SK-N-SH treated with all-trans-retinoic acid at 6 μM for 48 hours (cell line): ENCODE data around the gene SSRP1.

ENCODE experiments used
- ATAC-seq: fragments of 200-7000 bp; cut with Tn5 transposase; 3 replicates; pipeline ENCODE4 v1.9.1; 2020; ENCODE audit warnings: mild to moderate bottlenecking, moderate library complexity
- ARNTL ChIP-seq: fragments of 450-650 bp; formaldehyde crosslinking; IDR thresholded peaks from 2 replicates; pipeline ENCODE4 v1.5.0; 2020; ENCODE audit warnings: low read depth, mild to moderate bottlenecking, moderate library complexity, borderline replicate concordance
- BACH2 ChIP-seq: fragments of 250-450 bp; sonication (Bioruptor Pico); IDR thresholded peaks from 2 replicates; pipeline ENCODE4 v1.9.0; 2021; ENCODE audit warnings: mild to moderate bottlenecking, borderline replicate concordance
- CREB5 ChIP-seq: fragments of 250-450 bp; sonication (Bioruptor Pico); IDR thresholded peaks from 2 replicates; pipeline ENCODE4 v1.5.1; 2020; ENCODE audit warnings: low read depth, mild to moderate bottlenecking, moderate library complexity
- CSRNP3 ChIP-seq: fragments of 250-450 bp; sonication (Bioruptor Pico); IDR thresholded peaks from 2 replicates; pipeline ENCODE4 v1.5.1; 2021; ENCODE audit warnings: mild to moderate bottlenecking, moderate library complexity
- ESRRG ChIP-seq: fragments of 250-450 bp; sonication (Bioruptor Pico); IDR thresholded peaks from 2 replicates; pipeline ENCODE4 v1.6.1; 2021; ENCODE audit warnings: mild to moderate bottlenecking
- GLIS3 ChIP-seq: fragments of 250-450 bp; sonication (Bioruptor Pico); IDR thresholded peaks from 2 replicates; pipeline ENCODE4 v1.5.0; 2020; ENCODE audit warnings: mild to moderate bottlenecking, moderate library complexity
- ISL1 ChIP-seq: fragments of 250-450 bp; sonication (Bioruptor Pico); IDR thresholded peaks from 2 replicates; pipeline ENCODE4 v2.1.2; 2022; ENCODE audit warnings: mild to moderate bottlenecking, moderate library complexity
- OSR1 ChIP-seq: fragments of 250-450 bp; sonication (Bioruptor Pico); IDR thresholded peaks from 2 replicates; pipeline ENCODE4 v1.8.0; 2022; ENCODE audit warnings: moderate library complexity, mild to moderate bottlenecking, inconsistent platforms
- PATZ1 ChIP-seq: fragments of 250-450 bp; sonication (Bioruptor Pico); IDR thresholded peaks from 2 replicates; pipeline ENCODE4 v1.8.0; 2020; ENCODE audit warnings: mild to moderate bottlenecking, moderate library complexity, borderline replicate concordance
- POU6F1 ChIP-seq: fragments of 250-450 bp; sonication (Bioruptor Pico); IDR thresholded peaks from 2 replicates; pipeline ENCODE4 v1.8.0; 2021; ENCODE audit warnings: low read depth, mild to moderate bottlenecking, moderate library complexity, borderline replicate concordance
- PPARA ChIP-seq: fragments of 250-450 bp; sonication (Bioruptor Pico); IDR thresholded peaks from 2 replicates; pipeline ENCODE4 v1.5.0; 2020; ENCODE audit warnings: mild to moderate bottlenecking, borderline replicate concordance
- RARB ChIP-seq: fragments of 250-450 bp; sonication (Bioruptor Pico); IDR thresholded peaks from 2 replicates; pipeline ENCODE4 v1.8.0; 2021; ENCODE audit warnings: mild to moderate bottlenecking, moderate library complexity
- SNAI2 ChIP-seq: fragments of 250-450 bp; sonication (Bioruptor Pico); IDR thresholded peaks from 2 replicates; pipeline ENCODE4 v1.5.0; 2020; ENCODE audit warnings: mild to moderate bottlenecking, moderate library complexity
- TCF4 ChIP-seq: fragments of 250-450 bp; sonication (Bioruptor Pico); IDR thresholded peaks from 2 replicates; pipeline ENCODE4 v1.8.0; 2021; ENCODE audit warnings: mild to moderate bottlenecking, moderate library complexity, borderline replicate concordance
- TOX ChIP-seq: fragments of 250-450 bp; sonication (Bioruptor Pico); IDR thresholded peaks from 2 replicates; pipeline ENCODE4 v1.8.0; 2021; ENCODE audit warnings: mild to moderate bottlenecking, moderate library complexity, borderline replicate concordance
- TSHZ2 ChIP-seq: fragments of 250-450 bp; sonication (Bioruptor Pico); IDR thresholded peaks from 2 replicates; pipeline ENCODE4 v1.5.0; 2020; ENCODE audit warnings: mild to moderate bottlenecking, moderate library complexity
- ZC3H10 ChIP-seq: fragments of 250-450 bp; sonication (Bioruptor Pico); IDR thresholded peaks from 2 replicates; pipeline ENCODE4 v1.5.1; 2021; ENCODE audit warnings: mild to moderate bottlenecking, moderate library complexity
- ZFP30 ChIP-seq: fragments of 450-650 bp; formaldehyde crosslinking; IDR thresholded peaks from 2 replicates; pipeline ENCODE4 v1.5.0; 2022; ENCODE audit warnings: mild to moderate bottlenecking, moderate library complexity
- ZNF565 ChIP-seq: fragments of 450-650 bp; formaldehyde crosslinking; conservative IDR thresholded peaks from 2 replicates; pipeline ENCODE4 v1.5.0; 2020; ENCODE audit warnings: low read depth, mild to moderate bottlenecking, moderate library complexity
- ZNF70 ChIP-seq: fragments of 450-650 bp; formaldehyde crosslinking; IDR thresholded peaks from 2 replicates; pipeline ENCODE4 v1.5.0; 2020; ENCODE audit warnings: mild to moderate bottlenecking, moderate library complexity
- ZNF8 ChIP-seq: fragments of 450-650 bp; formaldehyde crosslinking; IDR thresholded peaks from 2 replicates; pipeline ENCODE4 v1.5.0; 2020; ENCODE audit warnings: mild to moderate bottlenecking, moderate library complexity

The SSRP1 gene

GRCh38 chr11:57347336-57347735, 11.6 kb upstream of the SSRP1 start:
- no peak for TF ChIP-seq BACH2 (CRISPR knock-in tag)
- TF ChIP-seq SNAI2: no peak
- no peak for TF ChIP-seq ESRRG (CRISPR knock-in tag)
- no peak for TF ChIP-seq ZNF70 (CRISPR knock-in tag)
- TF ChIP-seq PATZ1 (CRISPR knock-in tag): no peak
- no peak for TF ChIP-seq OSR1 (CRISPR knock-in tag)
- no peak for TF ChIP-seq RARB (CRISPR knock-in tag)
- TF ChIP-seq ARNTL (CRISPR knock-in tag): no peak
- TF ChIP-seq TOX: no peak
- no peak for TF ChIP-seq TCF4 (CRISPR knock-in tag)
- no peak for TF ChIP-seq ZNF565
- no peak for TF ChIP-seq GLIS3 (CRISPR knock-in tag)
- no peak for TF ChIP-seq POU6F1
- TF ChIP-seq CSRNP3 (CRISPR knock-in tag): no peak
- no peak for TF ChIP-seq ZC3H10
- ATAC-seq: no peak

GRCh38 chr11:57345555-57346211, 10.0 kb upstream of the SSRP1 start:
- peak; percentile 88 for ATAC-seq
- no peak for TF ChIP-seq ZNF8 (CRISPR knock-in tag)
- TF ChIP-seq ARNTL (CRISPR knock-in tag): no peak
- no peak for TF ChIP-seq PATZ1 (CRISPR knock-in tag)
- no peak for TF ChIP-seq ZFP30
- TF ChIP-seq POU6F1: no peak

- no peak for ATAC-seq
- TF ChIP-seq CSRNP3 (CRISPR knock-in tag) (no peak), ZNF70 (CRISPR knock-in tag) (no peak), ZFP30 (no peak), CREB5 (CRISPR knock-in tag) (no peak), ISL1 (CRISPR knock-in tag) (no peak), TSHZ2 (CRISPR knock-in tag) (no peak), PPARA (CRISPR knock-in tag) (no peak), ARNTL (CRISPR knock-in tag) (no peak), GLIS3 (CRISPR knock-in tag) (no peak), ZC3H10 (no peak), PATZ1 (CRISPR knock-in tag) (no peak), TOX (no peak)
Observed at GRCh38 chr11:57344826-57345225, 9.1 kb upstream of the SSRP1 start.
